Right forelimb (tissue), 1 donor: ENCODE data around the gene GPRASP2.
A peak's percentile ranks its signal among the peaks of the same experiment; 100 is the strongest.
"Not testable (repeated sequence)": the region's sequence is repeated elsewhere in the genome, so short reads cannot be mapped to it uniquely, and the experiment has no call there.

Source experiments
- DNase-seq: peaks from one replicate; pipeline ENCODE4 v3.0.0-alpha.2; 2018

The GPRASP2 gene

GRCh38 chrX:102712216-102712966, at the start of gene GPRASP2:
Gene GPRASP2, plus strand, starts transcription at chrX:102712448. Its CDS starts 2,422 bp downstream, at chrX:102714870.
- peak; percentile 79 for DNase-seq

- not testable (repeated sequence) for DNase-seq
These were observed 48.4 kb upstream of the GPRASP2 start for GRCh38 chrX:102663820-102664219.

GRCh38 chrX:102667034-102667433, 45.2 kb upstream of the GPRASP2 start:
- DNase-seq, result not testable (repeated sequence)

GRCh38 chrX:102669526-102669925, 42.7 kb upstream of the GPRASP2 start:
- no peak for DNase-seq

- no peak for DNase-seq
These were observed 39.4 kb upstream of the GPRASP2 start for GRCh38 chrX:102672856-102673255.

GRCh38 chrX:102677479-102677878, 34.8 kb upstream of the GPRASP2 start:
- not testable (repeated sequence) for DNase-seq

GRCh38 chrX:102684772-102685520, 27.3 kb upstream of the GPRASP2 start:
- no peak for DNase-seq

- no peak for DNase-seq
These were observed 17.5 kb upstream of the GPRASP2 start for GRCh38 chrX:102694749-102695148.

GRCh38 chrX:102696306-102696705, 15.9 kb upstream of the GPRASP2 start:
- no peak for DNase-seq

- DNase-seq, result no peak
These were observed 14.8 kb upstream of the GPRASP2 start for GRCh38 chrX:102697494-102697893.

- no peak for DNase-seq
These were observed 3.3 kb upstream of the GPRASP2 start for GRCh38 chrX:102708900-102709299.

- no peak for DNase-seq
These were observed 404 bp upstream of the GPRASP2 start for GRCh38 chrX:102711872-102712215.

GRCh38 chrX:102712981-102713625, 855 bp downstream of the GPRASP2 start:
- DNase-seq, result peak; percentile 70

- no peak for DNase-seq
These were observed 2.7 kb downstream of the GPRASP2 start for GRCh38 chrX:102714994-102715393.

GRCh38 chrX:102715967-102716366, 3.7 kb downstream of the GPRASP2 start:
- DNase-seq, result no peak

GRCh38 chrX:102720237-102721168, 8.3 kb downstream of the GPRASP2 start, which contains the start of gene GPRASP3:
Gene GPRASP3, plus strand, starts transcription at chrX:102720743. Its CDS starts 28,253 bp downstream, at chrX:102748996.
- DNase-seq, result peak; percentile 83

GRCh38 chrX:102721169-102721506, 8.9 kb downstream of the GPRASP2 start:
- DNase-seq, result not testable (repeated sequence)

- no peak for DNase-seq
These were observed 11.2 kb downstream of the GPRASP2 start for GRCh38 chrX:102723456-102723855.

GRCh38 chrX:102727761-102728160, 15.5 kb downstream of the GPRASP2 start:
- DNase-seq, result no peak

- DNase-seq, result no peak
These were observed 16.4 kb downstream of the GPRASP2 start for GRCh38 chrX:102728646-102729045.

GRCh38 chrX:102739657-102740056, 27.4 kb downstream of the GPRASP2 start:
- DNase-seq, result no peak

- no peak for DNase-seq
These were observed 32.1 kb downstream of the GPRASP2 start for GRCh38 chrX:102744307-102744706.

GRCh38 chrX:102745513-102745856, 33.2 kb downstream of the GPRASP2 start:
- DNase-seq, result no peak
